Endothelial cell of umbilical vein (primary cell): Measurements from ENCODE around the gene LHPP.

ENCODE experiments used
- CTCF ChIP-seq, 2 donors: IDR thresholded peaks; 1 replicate in 1 of 2; 2 replicates in 1 of 2; pipeline ENCODE4 v1.5.1; 2011; ENCODE audit warnings: low read length in 2 of 2, mild to moderate bottlenecking in 2 of 2, moderate library complexity in 2 of 2, control low read depth in 1 of 2, inconsistent platforms in 1 of 2, low read depth in 1 of 2; ENCODE audit not compliant: insufficient read depth in 1 of 2; ENCODE audit errors: extremely low read depth in 1 of 2
- EZH2 ChIP-seq: IDR thresholded peaks from 2 replicates; pipeline ENCODE4 v1.6.1; 2012; ENCODE audit warnings: borderline replicate concordance, low read depth, mild to moderate bottlenecking, moderate library complexity, low read length, inconsistent platforms; ENCODE audit not compliant: severe bottlenecking
- FOS ChIP-seq: IDR thresholded peaks from 2 replicates; pipeline ENCODE4 v1.6.1; 2011; ENCODE audit warnings: mild to moderate bottlenecking, low read length, moderate library complexity, borderline replicate concordance; ENCODE audit not compliant: insufficient read depth
- GATA2 ChIP-seq: IDR thresholded peaks from 2 replicates; pipeline ENCODE4 v1.7.0; 2011; ENCODE audit warnings: low read depth, mild to moderate bottlenecking, moderate library complexity, mixed read lengths, low read length; ENCODE audit not compliant: insufficient read length, insufficient read depth
- JUN ChIP-seq: IDR thresholded peaks from 2 replicates; pipeline ENCODE4 v1.6.1; 2011; ENCODE audit warnings: borderline replicate concordance, low read depth; ENCODE audit not compliant: insufficient read length, insufficient read depth
- MAX ChIP-seq: IDR thresholded peaks from 2 replicates; pipeline ENCODE4 v1.6.1; 2011; ENCODE audit not compliant: insufficient read depth, insufficient read length
- MYC ChIP-seq: IDR thresholded peaks from one replicate; pipeline ENCODE4 v1.6.1; 2011; ENCODE audit warnings: mild to moderate bottlenecking, low read depth, low read length
- POLR2A ChIP-seq: IDR thresholded peaks from 2 replicates; pipeline ENCODE4 v1.6.1; 2012; ENCODE audit warnings: low read depth, mild to moderate bottlenecking, control low read depth, low read length
- POLR2AphosphoS5 ChIP-seq: IDR thresholded peaks from 2 replicates; pipeline ENCODE4 v1.6.1; 2012; ENCODE audit warnings: low read depth, mild to moderate bottlenecking, control low read depth, low read length, moderate library complexity; ENCODE audit not compliant: insufficient read depth

GRCh38 chr10:124645467-124646095 lies 184.0 kb downstream of the LHPP start:
- TF ChIP-seq EZH2 (no peak), CTCF (IDR thresholded peaks at IDR 0.05; ENCODE audit: extremely low read depth in 1 of 2, insufficient read depth in 1 of 2, low read depth in 1 of 2, low read length in 2 of 2) (no peak), MAX (no peak), POLR2A (no peak), GATA2 (no peak), MYC (no peak), JUN (no peak), POLR2AphosphoS5 (no peak), FOS (no peak)
